Measurements from ENCODE around the gene TANC1.

TANC1 gene

GRCh38 chr2:158968396-158969161, at the start of gene TANC1:
Gene TANC1 (plus strand): TSS chr2:158968640. CDS start chr2:159065911, 97,271 bp downstream.
- no peaks in the 10 kb centered on the region for H3K9me3 Mint-ChIP-seq
- peak within 1 kb of the TSS; percentile 83 for H3K4me3 Mint-ChIP-seq
- peaks cover 11 to 23% of the 10 kb centered on the region in 2 donors for H3K4me1 Mint-ChIP-seq
- no peaks in the 10 kb centered on the region for H3K36me3 Mint-ChIP-seq
- DNase-seq (peak; percentile 64), ATAC-seq (replicated peaks) (peak; percentile 93)
- peak within 1 kb of the TSS; percentile 42 for H3K27ac Mint-ChIP-seq
- peaks cover 44 to 67% of the 10 kb centered on the region in 2 donors for H3K27me3 Mint-ChIP-seq

GRCh38 chr2:158921599-158922408, 46.6 kb upstream of the TANC1 start:
- Mint-ChIP-seq H3K36me3 (no peaks in the 10 kb centered on the region), H3K27ac (no peak overlapping the region), H3K27me3 (peaks cover 0 to 5% of the 10 kb centered on the region in 2 donors), H3K4me1 (peaks cover under 1 to 6% of the 10 kb centered on the region in 2 donors), H3K9me3 (no peaks in the 10 kb centered on the region), H3K4me3 (no peak overlapping the region)
- ATAC-seq (replicated peaks): no peak
- DNase-seq: no peak

GRCh38 chr2:158922601-158923000, 45.8 kb upstream of the TANC1 start:
- no peaks in the 10 kb centered on the region for H3K36me3 Mint-ChIP-seq
- DNase-seq: no peak
- no peak for ATAC-seq (replicated peaks)
- no peaks in the 10 kb centered on the region for H3K9me3 Mint-ChIP-seq
- no peak overlapping the region for H3K27ac Mint-ChIP-seq
- no peak overlapping the region for H3K4me3 Mint-ChIP-seq
- peaks cover 0 to 5% of the 10 kb centered on the region in 2 donors for H3K27me3 Mint-ChIP-seq
- peaks cover 1 to 8% of the 10 kb centered on the region in 2 donors for H3K4me1 Mint-ChIP-seq

GRCh38 chr2:158923180-158923594, 45.3 kb upstream of the TANC1 start:
- Mint-ChIP-seq H3K4me1 (peaks cover 1 to 8% of the 10 kb centered on the region in 2 donors), H3K9me3 (no peaks in the 10 kb centered on the region)
- no peak for ATAC-seq (replicated peaks)

GRCh38 chr2:158923641-158924040, 44.8 kb upstream of the TANC1 start:
- no peak overlapping the region for H3K27ac Mint-ChIP-seq
- no peak overlapping the region for H3K4me3 Mint-ChIP-seq
- ATAC-seq (replicated peaks) (no peak), DNase-seq (no peak)
- no peaks in the 10 kb centered on the region for H3K36me3 Mint-ChIP-seq
- H3K9me3 Mint-ChIP-seq: peaks cover 0 to under 1% of the 10 kb centered on the region in 2 donors
- peaks cover 1 to 8% of the 10 kb centered on the region in 2 donors for H3K4me1 Mint-ChIP-seq
- H3K27me3 Mint-ChIP-seq: peaks cover 0 to 5% of the 10 kb centered on the region in 2 donors

More at GRCh38 chr2:158923180-158923594, 45.3 kb upstream of the TANC1 start:
- no peak for DNase-seq
- H3K27me3 Mint-ChIP-seq: peaks cover 0 to 5% of the 10 kb centered on the region in 2 donors
- no peak overlapping the region for H3K4me3 Mint-ChIP-seq
- no peaks in the 10 kb centered on the region for H3K36me3 Mint-ChIP-seq
- no peak overlapping the region for H3K27ac Mint-ChIP-seq

GRCh38 chr2:158926478-158926948, 41.9 kb upstream of the TANC1 start:
- peaks cover 0 to 2% of the 10 kb centered on the region in 2 donors for H3K36me3 Mint-ChIP-seq
- H3K9me3 Mint-ChIP-seq: peaks cover 4 to 8% of the 10 kb centered on the region in 2 donors
- H3K4me1 Mint-ChIP-seq: peaks cover 1 to 8% of the 10 kb centered on the region in 2 donors
- ATAC-seq (replicated peaks) (no peak), DNase-seq (no peak)
- H3K4me3 Mint-ChIP-seq: no peak overlapping the region
- no peak overlapping the region for H3K27ac Mint-ChIP-seq
- H3K27me3 Mint-ChIP-seq: peaks cover 0 to 5% of the 10 kb centered on the region in 2 donors

- Mint-ChIP-seq H3K9me3 (peaks cover 4 to 8% of the 10 kb centered on the region in 2 donors), H3K27me3 (no peaks in the 10 kb centered on the region), H3K4me1 (peaks cover 1 to 8% of the 10 kb centered on the region in 2 donors), H3K4me3 (no peak overlapping the region), H3K27ac (no peak overlapping the region), H3K36me3 (peaks cover 0 to 2% of the 10 kb centered on the region in 2 donors)
- DNase-seq (no peak), ATAC-seq (replicated peaks) (no peak)
Measured at GRCh38 chr2:158928515-158928914, 39.9 kb upstream of the TANC1 start.

GRCh38 chr2:158928965-158929364, 39.5 kb upstream of the TANC1 start:
- ATAC-seq (replicated peaks) (no peak), DNase-seq (no peak)
- no peak overlapping the region for H3K27ac Mint-ChIP-seq
- H3K4me1 Mint-ChIP-seq: peaks cover 1 to 8% of the 10 kb centered on the region in 2 donors
- H3K27me3 Mint-ChIP-seq: no peaks in the 10 kb centered on the region
- no peak overlapping the region for H3K4me3 Mint-ChIP-seq
- H3K36me3 Mint-ChIP-seq: peaks cover 0 to 2% of the 10 kb centered on the region in 2 donors
- H3K9me3 Mint-ChIP-seq: peaks cover 4 to 8% of the 10 kb centered on the region in 2 donors

GRCh38 chr2:158931572-158931971, 36.9 kb upstream of the TANC1 start:
- no peak overlapping the region for H3K4me3 Mint-ChIP-seq
- H3K36me3 Mint-ChIP-seq: peaks cover 0 to 2% of the 10 kb centered on the region in 2 donors
- ATAC-seq (replicated peaks) (no peak), DNase-seq (no peak)
- H3K27me3 Mint-ChIP-seq: no peaks in the 10 kb centered on the region
- peaks cover 4 to 8% of the 10 kb centered on the region in 2 donors for H3K9me3 Mint-ChIP-seq
- H3K27ac Mint-ChIP-seq: no peak overlapping the region
- H3K4me1 Mint-ChIP-seq: peaks cover 1 to 5% of the 10 kb centered on the region in 2 donors

- Mint-ChIP-seq H3K4me1 (no peaks in the 10 kb centered on the region), H3K9me3 (peaks cover 4 to 8% of the 10 kb centered on the region in 2 donors), H3K36me3 (peaks cover 0 to 2% of the 10 kb centered on the region in 2 donors), H3K27ac (no peak overlapping the region), H3K4me3 (no peak overlapping the region), H3K27me3 (no peaks in the 10 kb centered on the region)
- DNase-seq (no peak), ATAC-seq (replicated peaks) (no peak)
Measured at GRCh38 chr2:158932131-158932645, 36.3 kb upstream of the TANC1 start.

- H3K36me3 Mint-ChIP-seq: no peaks in the 10 kb centered on the region
- no peaks in the 10 kb centered on the region for H3K4me1 Mint-ChIP-seq
- peaks cover 4 to 6% of the 10 kb centered on the region in 2 donors for H3K9me3 Mint-ChIP-seq
Measured at GRCh38 chr2:158934170-158934569, 34.3 kb upstream of the TANC1 start.

GRCh38 chr2:158935617-158936016, 32.8 kb upstream of the TANC1 start:
- H3K27ac Mint-ChIP-seq: no peak overlapping the region
- H3K36me3 Mint-ChIP-seq: no peaks in the 10 kb centered on the region
- DNase-seq: no peak
- no peaks in the 10 kb centered on the region for H3K9me3 Mint-ChIP-seq
- H3K4me1 Mint-ChIP-seq: no peaks in the 10 kb centered on the region
- no peaks in the 10 kb centered on the region for H3K27me3 Mint-ChIP-seq
- no peak overlapping the region for H3K4me3 Mint-ChIP-seq
- ATAC-seq (replicated peaks): no peak

More at GRCh38 chr2:158934170-158934569, 34.3 kb upstream of the TANC1 start:
- Mint-ChIP-seq H3K27ac (no peak overlapping the region), H3K4me3 (no peak overlapping the region), H3K27me3 (no peaks in the 10 kb centered on the region)
- no peak for ATAC-seq (replicated peaks)
- no peak for DNase-seq

GRCh38 chr2:158936978-158937377, 31.5 kb upstream of the TANC1 start:
- Mint-ChIP-seq H3K9me3 (no peaks in the 10 kb centered on the region), H3K27me3 (no peaks in the 10 kb centered on the region), H3K4me3 (no peak overlapping the region), H3K36me3 (no peaks in the 10 kb centered on the region), H3K4me1 (no peaks in the 10 kb centered on the region), H3K27ac (no peak overlapping the region)
- no peak for ATAC-seq (replicated peaks)
- DNase-seq: no peak

GRCh38 chr2:158940356-158940755, 28.1 kb upstream of the TANC1 start:
- DNase-seq: no peak
- no peaks in the 10 kb centered on the region for H3K36me3 Mint-ChIP-seq
- no peak overlapping the region for H3K27ac Mint-ChIP-seq
- H3K27me3 Mint-ChIP-seq: no peaks in the 10 kb centered on the region
- H3K4me1 Mint-ChIP-seq: no peaks in the 10 kb centered on the region
- no peaks in the 10 kb centered on the region for H3K9me3 Mint-ChIP-seq
- no peak for ATAC-seq (replicated peaks)
- no peak overlapping the region for H3K4me3 Mint-ChIP-seq

Measured in stimulated activated naive B cell treated with anti-CD40 and anti-IgM and Interleukin-4, amounts not matched to agents 10 μg/mL and 1 μg/mL and 100 μg/mL, for 72 hours (primary cell).